Measurements from ENCODE around the gene PARP8.

DNA sequence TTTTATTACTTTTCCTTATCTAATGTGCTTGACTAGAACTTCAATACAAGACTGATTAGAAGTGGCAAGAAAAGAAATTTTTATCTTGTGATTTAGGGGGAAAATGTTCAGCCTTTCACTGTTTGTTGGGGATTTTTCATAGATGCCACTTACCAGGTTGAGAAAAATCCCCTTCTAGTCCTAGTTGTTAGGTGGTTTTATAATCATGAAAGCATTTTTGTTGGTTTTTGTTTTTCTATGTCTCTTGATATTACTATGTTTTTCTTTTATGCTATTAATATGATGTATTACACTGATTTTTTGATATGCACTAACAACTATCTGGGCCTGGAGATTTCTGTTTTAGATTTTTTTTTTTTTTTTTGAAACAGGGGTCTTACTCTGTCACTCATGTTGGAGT is 134.0 kb downstream of the PARP8 start:
- TF ChIP-seq, protein P1, sequence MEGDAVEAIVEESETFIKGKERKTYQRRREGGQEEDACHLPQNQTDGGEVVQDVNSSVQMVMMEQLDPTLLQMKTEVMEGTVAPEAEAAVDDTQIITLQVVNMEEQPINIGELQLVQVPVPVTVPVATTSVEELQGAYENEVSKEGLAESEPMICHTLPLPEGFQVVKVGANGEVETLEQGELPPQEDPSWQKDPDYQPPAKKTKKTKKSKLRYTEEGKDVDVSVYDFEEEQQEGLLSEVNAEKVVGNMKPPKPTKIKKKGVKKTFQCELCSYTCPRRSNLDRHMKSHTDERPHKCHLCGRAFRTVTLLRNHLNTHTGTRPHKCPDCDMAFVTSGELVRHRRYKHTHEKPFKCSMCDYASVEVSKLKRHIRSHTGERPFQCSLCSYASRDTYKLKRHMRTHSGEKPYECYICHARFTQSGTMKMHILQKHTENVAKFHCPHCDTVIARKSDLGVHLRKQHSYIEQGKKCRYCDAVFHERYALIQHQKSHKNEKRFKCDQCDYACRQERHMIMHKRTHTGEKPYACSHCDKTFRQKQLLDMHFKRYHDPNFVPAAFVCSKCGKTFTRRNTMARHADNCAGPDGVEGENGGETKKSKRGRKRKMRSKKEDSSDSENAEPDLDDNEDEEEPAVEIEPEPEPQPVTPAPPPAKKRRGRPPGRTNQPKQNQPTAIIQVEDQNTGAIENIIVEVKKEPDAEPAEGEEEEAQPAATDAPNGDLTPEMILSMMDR (conservative IDR thresholded peaks at IDR 0.05), result no peak
- TF ChIP-seq ZFX (IDR thresholded peaks at IDR 0.05), result no peak

All from C4-2B (cell line).